Transverse colon (tissue), 4 donors: ENCODE results near the gene CES4A.

ENCODE experiments used
- CTCF ChIP-seq, 5 experiments: fragments of 200-600 bp in 3 of 5; fragments of 450-650 bp in 2 of 5; sonication (generic) in 3 of 5; IDR thresholded peaks; 1 replicate in 2 of 5; 2 replicates in 3 of 5; pipeline ENCODE4 v1.5.1; 2016 to 2017; ENCODE audit warnings: antibody characterized with exemption in 5 of 5, inconsistent platforms in 3 of 5, mild to moderate bottlenecking in 2 of 5, moderate library complexity in 1 of 5
- EP300 ChIP-seq: sonication (generic); formaldehyde crosslinking; IDR thresholded peaks from one replicate; pipeline ENCODE4 v1.6.1; 2017; ENCODE audit warnings: antibody characterized with exemption, low read depth
- POLR2A ChIP-seq: fragments of 450-650 bp; IDR thresholded peaks from one replicate; pipeline ENCODE4 v1.6.1; 2016; ENCODE audit warnings: antibody characterized with exemption, mild to moderate bottlenecking, moderate library complexity
- POLR2AphosphoS5 ChIP-seq, 3 donors: sonication (generic); formaldehyde crosslinking; IDR thresholded peaks; one replicate each; pipeline ENCODE4 v1.6.1; 2016; ENCODE audit warnings: antibody characterized with exemption in 3 of 3

DNA sequence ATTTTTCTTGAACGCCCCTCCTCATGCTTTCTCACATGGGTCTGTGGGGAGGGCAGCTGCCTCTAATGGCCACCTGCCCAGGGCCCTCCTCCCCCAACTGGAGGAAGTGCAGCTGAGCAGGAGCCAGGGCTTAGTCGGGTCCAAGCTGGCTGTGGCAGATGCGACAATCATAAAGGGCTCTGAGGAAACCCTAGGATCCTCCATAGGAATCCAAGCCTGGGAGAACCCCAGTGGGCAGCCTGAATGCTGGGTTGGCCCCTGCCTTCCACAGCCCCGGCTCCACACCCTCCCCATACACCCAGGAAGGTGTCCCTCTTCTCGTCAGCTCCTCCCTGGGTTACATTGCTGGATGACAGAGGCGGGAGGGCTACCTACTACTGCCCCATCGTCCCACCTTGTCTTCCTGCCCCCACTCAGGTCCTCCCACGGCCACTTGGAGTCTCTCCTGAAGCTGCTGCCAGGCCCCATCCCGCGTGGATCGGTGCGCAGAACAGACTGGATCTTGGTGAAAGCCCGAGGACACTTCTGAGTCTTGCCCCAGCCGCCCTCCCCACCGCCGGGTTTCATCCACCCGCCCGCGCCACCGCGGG, 24.9 kb downstream of the CES4A start:
- TF ChIP-seq CTCF (IDR thresholded peaks at IDR 0.05) (no peak), POLR2A (no peak), EP300 (no peak), POLR2AphosphoS5 (IDR thresholded peaks at IDR 0.05) (no peak)
